ENCODE measurements around the gene SLC13A1.

The SLC13A1 gene

GRCh38 chr7:123151443-123151842 lies 48.3 kb downstream of the SLC13A1 start:
- DNase-seq (ENCODE audit: low read depth): no peak
- H3K4me3 ChIP-seq (ENCODE audit: low read depth, low read length): no peak overlapping the region
- no peak for TF ChIP-seq CTCF (IDR thresholded peaks at IDR 0.05; ENCODE audit: low read depth, low read length, missing control alignments)

GRCh38 chr7:123148813-123149212 lies 51.0 kb downstream of the SLC13A1 start:
- no peak for TF ChIP-seq CTCF (IDR thresholded peaks at IDR 0.05; ENCODE audit: low read depth, low read length, missing control alignments)
- no peak overlapping the region for H3K4me3 ChIP-seq (ENCODE audit: low read depth, low read length)
- no peak for DNase-seq (ENCODE audit: low read depth)

- DNase-seq (ENCODE audit: low read depth): no peak
- H3K4me3 ChIP-seq (ENCODE audit: low read depth, low read length): no peak overlapping the region
- TF ChIP-seq CTCF (IDR thresholded peaks at IDR 0.05; ENCODE audit: low read depth, low read length, missing control alignments): no peak
Measured at GRCh38 chr7:123143252-123144006, 56.3 kb downstream of the SLC13A1 start.

- no peak overlapping the region for H3K4me3 ChIP-seq (ENCODE audit: low read depth, low read length)
- TF ChIP-seq CTCF (IDR thresholded peaks at IDR 0.05; ENCODE audit: low read depth, low read length, missing control alignments): no peak
- no peak for DNase-seq (ENCODE audit: low read depth)
Measured at GRCh38 chr7:123140561-123140960, 59.2 kb downstream of the SLC13A1 start.

DNA sequence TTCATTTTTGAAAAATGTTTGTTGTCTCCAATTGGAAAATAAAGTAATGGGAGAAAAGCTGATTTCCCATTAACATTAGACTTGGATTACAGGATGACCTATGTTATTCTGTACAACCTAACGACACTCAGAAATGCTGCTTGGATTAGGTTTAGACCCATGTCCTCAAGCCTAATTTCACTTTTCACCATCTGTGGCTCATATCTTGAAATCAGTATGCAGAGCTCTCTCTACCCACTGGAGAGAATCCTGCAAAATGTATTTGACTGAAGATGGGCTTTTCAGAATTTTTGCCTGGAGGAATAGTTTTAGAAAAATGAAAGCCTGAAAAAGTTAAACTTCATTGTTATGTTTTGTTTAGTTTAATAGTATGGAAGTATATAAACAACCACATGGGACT lies 63.8 kb downstream of the SLC13A1 start:
- TF ChIP-seq CTCF (IDR thresholded peaks at IDR 0.05; ENCODE audit: low read depth, low read length, missing control alignments): no peak
- no peak overlapping the region for H3K4me3 ChIP-seq (ENCODE audit: low read depth, low read length)
- no peak for DNase-seq (ENCODE audit: low read depth)

- no peak for TF ChIP-seq CTCF (IDR thresholded peaks at IDR 0.05; ENCODE audit: low read depth, low read length, missing control alignments)
- DNase-seq (ENCODE audit: low read depth): no peak
- no peak overlapping the region for H3K4me3 ChIP-seq (ENCODE audit: low read depth, low read length)
Measured at GRCh38 chr7:123133924-123134323, 65.8 kb downstream of the SLC13A1 start.

DNA sequence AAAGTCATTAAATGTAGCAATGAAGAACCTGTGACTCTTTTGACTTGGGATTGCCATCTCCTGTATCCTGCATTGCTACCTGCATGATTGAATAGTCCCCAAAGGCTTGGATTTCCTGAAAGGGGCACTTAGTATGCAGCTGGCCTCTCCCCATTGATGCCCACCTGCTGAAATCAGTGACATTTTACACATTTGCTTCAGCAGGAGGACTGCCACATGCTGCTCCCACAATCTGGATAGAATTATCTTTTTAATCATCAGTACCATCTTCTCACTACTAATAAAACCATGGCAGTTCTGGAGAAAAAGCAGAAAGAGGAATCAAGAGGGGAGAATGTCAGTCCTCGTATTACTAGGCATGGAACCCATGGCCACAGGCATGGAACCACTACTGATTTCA lies 67.8 kb downstream of the SLC13A1 start:
- no peak for DNase-seq (ENCODE audit: low read depth)
- H3K4me3 ChIP-seq (ENCODE audit: low read depth, low read length): no peak overlapping the region
- no peak for TF ChIP-seq CTCF (IDR thresholded peaks at IDR 0.05; ENCODE audit: low read depth, low read length, missing control alignments)

All from GM12864 (cell line).